ENCODE data around the gene MYL9.
"Not testable (repeated sequence)": the region's sequence is repeated elsewhere in the genome, so short reads cannot be mapped to it uniquely, and the experiment has no call there.

The MYL9 gene

DNA sequence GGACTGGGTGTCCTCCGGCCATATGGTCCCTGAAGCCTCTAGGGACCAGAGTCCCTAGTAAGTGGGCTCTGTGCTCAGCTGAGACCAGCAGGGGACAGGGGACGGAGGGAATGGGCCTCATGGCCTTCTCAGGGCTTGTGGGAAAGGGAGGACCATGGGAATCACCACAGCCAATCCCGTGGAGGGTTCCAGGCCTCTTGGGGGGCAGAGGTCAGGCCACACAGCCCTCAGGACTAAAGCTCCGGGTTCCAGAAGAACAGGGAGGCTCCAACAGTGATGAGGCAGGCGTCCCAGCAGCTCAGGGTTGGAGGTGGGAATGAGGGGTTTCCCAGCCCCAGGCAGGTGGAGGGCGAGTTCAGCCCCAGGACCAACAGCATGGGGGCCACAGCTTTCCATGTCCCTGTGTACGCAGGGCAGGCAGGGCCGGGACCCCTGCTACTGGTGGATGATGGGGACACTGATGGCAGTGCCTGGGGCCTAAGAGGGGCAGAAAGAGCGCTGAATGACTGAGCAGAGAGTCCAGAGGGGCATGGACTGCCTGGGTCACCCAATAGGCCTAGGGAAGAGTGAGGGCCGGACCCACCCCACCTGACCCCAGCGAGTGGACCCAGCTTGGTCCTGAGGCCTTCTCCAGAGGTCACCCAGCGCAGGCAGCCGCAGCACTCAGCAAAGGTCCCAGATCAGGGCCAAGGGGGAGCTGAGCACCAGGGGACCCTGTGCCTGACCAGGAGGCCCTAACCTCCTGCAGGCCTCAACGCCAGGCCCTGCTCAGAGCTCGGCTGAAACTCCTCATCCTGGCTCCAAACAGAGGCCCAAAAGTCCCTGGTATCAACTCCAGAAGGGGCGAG is 8.8 kb downstream of the MYL9 start:
- ATAC-seq (ENCODE audit: low read depth), result no peak
- H3K4me3 Mint-ChIP-seq, result no peak overlapping the region
- peaks cover under 1% of the 10 kb centered on the region for H3K4me1 Mint-ChIP-seq
- no peaks in the 10 kb centered on the region for H3K27me3 Mint-ChIP-seq
- no peaks in the 10 kb centered on the region for H3K36me3 Mint-ChIP-seq
- H3K27ac Mint-ChIP-seq, result no peak overlapping the region
- no peak for DNase-seq (ENCODE audit: low spot score in 2 of 2)
- no peaks in the 10 kb centered on the region for H3K9me3 Mint-ChIP-seq

DNA sequence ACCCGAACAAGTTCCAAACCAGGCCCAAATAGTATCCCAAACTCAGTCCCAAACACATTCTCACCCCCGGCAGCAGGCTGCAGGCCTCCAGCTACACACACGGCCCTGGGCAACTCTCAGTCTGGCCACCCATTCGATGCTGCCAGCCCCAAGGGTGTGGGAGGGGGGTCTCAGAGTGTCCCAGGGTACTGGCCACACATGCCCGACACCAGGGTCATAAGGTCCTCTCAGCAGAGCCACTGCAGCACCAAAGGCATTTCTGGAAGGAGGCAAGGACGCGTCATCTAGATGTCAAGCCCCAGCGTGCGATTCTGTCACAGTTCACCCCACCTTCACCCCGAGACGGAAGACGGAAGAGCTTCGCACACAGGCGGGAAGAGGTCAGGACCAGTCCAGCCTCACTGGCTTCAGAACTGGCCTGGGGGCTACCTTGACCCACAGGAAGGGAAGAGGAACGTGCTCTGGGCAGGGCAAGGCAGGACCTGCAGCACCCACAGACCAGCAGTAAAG is 9.5 kb downstream of the MYL9 start:
- Mint-ChIP-seq H3K9me3 (no peaks in the 10 kb centered on the region), H3K27me3 (no peaks in the 10 kb centered on the region)
- no peak for ATAC-seq (ENCODE audit: low read depth)

DNA sequence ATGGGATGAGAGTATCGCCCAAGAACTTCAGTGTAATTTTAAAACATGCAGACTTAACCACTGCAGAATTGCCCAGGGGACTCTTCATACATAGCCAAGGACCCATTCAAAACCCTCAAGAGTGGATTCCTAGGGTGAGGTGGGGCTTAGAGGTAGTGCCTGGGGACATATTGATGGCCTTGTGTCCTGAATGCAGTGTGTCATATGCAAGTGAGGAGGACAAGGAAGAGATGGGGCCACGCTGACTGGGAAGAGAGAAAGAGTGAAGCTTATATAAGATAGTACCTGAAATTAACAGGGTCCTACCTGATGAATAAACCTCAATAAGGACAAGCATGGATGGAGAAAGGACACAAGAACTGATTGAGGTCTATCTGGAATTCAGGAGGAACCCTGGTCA is 13.9 kb downstream of the MYL9 start:
- no peaks in the 10 kb centered on the region for H3K27me3 Mint-ChIP-seq
- H3K4me3 Mint-ChIP-seq, result no peak overlapping the region
- DNase-seq (ENCODE audit: low spot score in 2 of 2) (no peak), ATAC-seq (ENCODE audit: low read depth) (no peak)
- H3K27ac Mint-ChIP-seq, result no peak overlapping the region
- no peaks in the 10 kb centered on the region for H3K36me3 Mint-ChIP-seq
- no peaks in the 10 kb centered on the region for H3K9me3 Mint-ChIP-seq
- H3K4me1 Mint-ChIP-seq, result peaks cover 13% of the 10 kb centered on the region

More for the DNA sequence above, 9.5 kb downstream of the MYL9 start:
- no peak overlapping the region for H3K4me3 Mint-ChIP-seq
- no peak overlapping the region for H3K27ac Mint-ChIP-seq
- H3K36me3 Mint-ChIP-seq, result no peaks in the 10 kb centered on the region
- peaks cover 3% of the 10 kb centered on the region for H3K4me1 Mint-ChIP-seq
- no peak for DNase-seq (ENCODE audit: low spot score in 2 of 2)

DNA sequence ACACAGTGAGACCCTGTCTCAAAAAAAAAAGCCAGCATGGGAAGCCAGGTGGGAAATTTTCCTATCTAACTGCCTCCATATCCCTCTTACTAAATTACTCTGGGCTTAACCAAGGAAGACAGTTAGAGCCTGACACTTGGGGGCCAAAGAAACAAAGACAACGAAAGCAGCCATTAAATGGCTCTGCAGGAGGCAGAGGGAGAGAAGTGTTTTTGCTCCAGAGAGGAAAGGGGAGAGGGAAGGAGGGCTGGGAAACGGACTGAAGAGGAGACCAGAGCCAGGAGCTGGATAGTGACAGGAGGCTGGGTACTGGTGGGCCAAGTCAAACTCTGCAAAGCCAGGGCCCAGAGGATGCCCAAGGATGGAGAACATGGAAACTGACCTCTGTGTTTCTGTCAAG is 21.4 kb downstream of the MYL9 start:
- Mint-ChIP-seq H3K4me3 (no peak overlapping the region), H3K27ac (no peak overlapping the region), H3K9me3 (peaks cover 2% of the 10 kb centered on the region), H3K27me3 (no peaks in the 10 kb centered on the region), H3K4me1 (peaks cover 4% of the 10 kb centered on the region), H3K36me3 (peaks cover 7% of the 10 kb centered on the region)
- DNase-seq (ENCODE audit: low spot score in 2 of 2) (no peak), ATAC-seq (ENCODE audit: low read depth) (no peak)

DNA sequence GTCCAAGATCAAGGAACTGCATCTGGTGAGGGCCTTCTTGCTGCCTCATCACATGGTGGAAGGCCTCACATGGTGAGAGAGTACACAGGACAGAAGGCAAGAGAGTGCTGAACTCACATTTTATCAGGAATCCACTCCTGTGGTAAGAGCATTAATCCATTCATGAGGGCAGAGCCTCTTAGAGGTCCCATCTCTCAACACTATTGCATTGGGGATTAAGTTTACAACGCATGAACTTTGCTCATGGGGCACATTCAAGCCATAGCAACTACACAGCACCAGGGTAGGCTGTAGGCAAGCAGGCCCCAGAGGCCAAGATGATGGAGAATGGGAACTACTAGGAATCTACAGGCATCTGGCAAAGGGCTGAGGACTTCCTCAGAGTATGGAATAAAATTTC is 22.1 kb downstream of the MYL9 start:
- H3K27me3 Mint-ChIP-seq, result no peaks in the 10 kb centered on the region
- H3K27ac Mint-ChIP-seq, result no peak overlapping the region

DNA sequence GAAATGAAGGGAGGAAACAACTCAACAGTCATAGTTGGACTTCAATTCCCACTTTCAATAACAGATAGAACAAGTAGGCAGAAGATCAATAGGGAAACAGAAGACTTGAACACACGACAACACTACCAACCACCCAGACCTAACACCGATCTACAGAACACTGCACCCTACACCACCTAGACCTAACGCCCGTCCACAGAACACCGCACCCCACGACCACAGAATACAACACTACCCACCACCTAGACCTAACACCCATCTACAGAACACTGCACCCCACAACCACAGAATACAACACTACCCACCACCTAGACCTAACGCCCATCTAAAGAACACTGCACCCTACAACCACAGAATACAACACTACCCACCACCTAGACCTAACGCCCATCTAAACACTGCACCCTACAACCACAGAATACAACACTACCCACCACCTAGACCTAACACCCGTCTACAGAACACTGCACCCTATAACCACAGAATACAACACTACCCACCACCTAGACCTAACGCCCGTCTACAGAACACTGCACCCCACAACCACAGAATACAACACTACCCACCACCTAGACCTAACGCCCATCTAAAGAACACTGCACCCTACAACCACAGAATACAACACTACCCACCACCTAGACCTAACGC is 22.9 kb downstream of the MYL9 start:
- not testable (repeated sequence) for H3K9me3 Mint-ChIP-seq; H3K36me3 Mint-ChIP-seq; H3K27me3 Mint-ChIP-seq; DNase-seq (ENCODE audit: low spot score in 2 of 2); H3K27ac Mint-ChIP-seq; H3K4me1 Mint-ChIP-seq; ATAC-seq (ENCODE audit: low read depth); H3K4me3 Mint-ChIP-seq

More for the DNA sequence above, 22.1 kb downstream of the MYL9 start:
- peaks cover 4% of the 10 kb centered on the region for H3K4me1 Mint-ChIP-seq
- H3K36me3 Mint-ChIP-seq, result peaks cover 7% of the 10 kb centered on the region
- peaks cover 2% of the 10 kb centered on the region for H3K9me3 Mint-ChIP-seq
- ATAC-seq (ENCODE audit: low read depth), result no peak
- no peak for DNase-seq (ENCODE audit: low spot score in 2 of 2)
- H3K4me3 Mint-ChIP-seq, result no peak overlapping the region

DNA sequence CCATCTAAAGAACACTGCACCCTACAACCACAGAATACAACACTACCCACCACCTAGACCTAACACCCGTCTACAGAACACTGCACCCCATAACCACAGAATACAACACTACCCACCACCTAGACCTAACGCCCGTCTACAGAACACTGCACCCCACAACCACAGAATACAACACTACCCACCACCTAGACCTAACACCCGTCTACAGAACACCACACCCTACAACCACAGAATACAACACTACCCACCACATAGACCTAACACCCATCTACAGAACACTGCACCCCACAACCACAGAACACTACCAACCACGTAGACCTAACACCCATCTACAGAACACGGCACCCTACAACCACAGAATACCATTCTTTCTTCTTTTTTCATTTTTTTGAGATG is 23.4 kb downstream of the MYL9 start:
- H3K36me3 Mint-ChIP-seq; ATAC-seq (ENCODE audit: low read depth); H3K27ac Mint-ChIP-seq; H3K4me3 Mint-ChIP-seq; H3K4me1 Mint-ChIP-seq; H3K9me3 Mint-ChIP-seq; DNase-seq (ENCODE audit: low spot score in 2 of 2); H3K27me3 Mint-ChIP-seq: not testable (repeated sequence)

DNA sequence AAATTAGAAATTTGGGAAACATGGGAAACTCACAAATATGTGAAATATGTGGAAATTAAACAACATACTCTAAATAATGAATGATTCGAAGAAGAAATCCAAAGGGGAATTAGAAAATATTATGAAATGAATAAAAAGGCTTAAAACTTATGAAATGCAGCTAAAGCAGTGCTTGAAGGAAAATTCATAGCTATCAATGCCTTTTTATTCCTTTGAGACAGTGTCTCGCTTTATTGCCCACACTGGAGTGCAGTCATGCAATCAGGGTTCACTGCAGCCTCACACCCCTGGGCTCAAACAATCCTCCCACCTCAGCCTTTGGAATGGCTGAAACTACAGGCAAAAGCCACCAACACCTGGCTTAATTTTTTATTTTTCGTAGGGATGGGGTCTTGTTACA is 24.2 kb downstream of the MYL9 start:
- no peak overlapping the region for H3K27ac Mint-ChIP-seq

DNA sequence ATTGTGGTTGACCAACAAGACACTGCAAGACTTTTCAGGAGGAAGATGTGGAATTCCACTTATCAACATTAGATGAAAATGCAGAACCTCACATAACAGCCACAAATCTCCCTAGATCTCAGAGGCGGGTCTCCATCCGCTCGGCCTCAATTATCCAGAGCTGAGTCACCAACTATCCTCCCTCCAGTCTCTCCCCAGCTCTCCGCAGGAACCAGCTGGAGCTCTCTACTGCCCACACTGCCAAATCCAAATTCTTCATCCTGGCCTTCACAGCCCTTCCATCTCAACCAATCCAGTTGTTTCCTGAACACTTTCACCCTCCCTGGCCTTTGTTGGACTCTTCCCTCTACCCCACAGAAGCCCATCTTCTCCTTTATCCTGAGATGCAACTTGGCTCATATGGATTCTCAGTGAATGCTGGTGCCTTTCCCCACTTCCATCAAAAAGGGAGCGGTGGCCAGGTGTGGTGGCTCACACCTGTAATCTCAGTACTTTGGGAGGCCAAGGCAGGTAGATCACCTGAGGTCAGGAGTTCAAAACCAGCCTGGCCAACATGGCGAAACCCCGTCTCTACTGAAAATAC is 28.6 kb downstream of the MYL9 start:
- Mint-ChIP-seq H3K27ac (peak overlapping the region; percentile 2), H3K4me3 (no peak overlapping the region), H3K4me1 (peaks cover 14% of the 10 kb centered on the region), H3K36me3 (no peaks in the 10 kb centered on the region), H3K27me3 (no peaks in the 10 kb centered on the region), H3K9me3 (no peaks in the 10 kb centered on the region)
- DNase-seq (ENCODE audit: low spot score in 2 of 2), result no peak
- no peak for ATAC-seq (ENCODE audit: low read depth)

More for the DNA sequence above, 24.2 kb downstream of the MYL9 start:
- H3K27me3 Mint-ChIP-seq, result no peaks in the 10 kb centered on the region
- H3K4me1 Mint-ChIP-seq, result peaks cover 6% of the 10 kb centered on the region
- H3K9me3 Mint-ChIP-seq, result peaks cover 2% of the 10 kb centered on the region
- H3K4me3 Mint-ChIP-seq, result no peak overlapping the region
- H3K36me3 Mint-ChIP-seq, result peaks cover 7% of the 10 kb centered on the region
- ATAC-seq (ENCODE audit: low read depth), result no peak
- DNase-seq (ENCODE audit: low spot score in 2 of 2), result no peak

DNA sequence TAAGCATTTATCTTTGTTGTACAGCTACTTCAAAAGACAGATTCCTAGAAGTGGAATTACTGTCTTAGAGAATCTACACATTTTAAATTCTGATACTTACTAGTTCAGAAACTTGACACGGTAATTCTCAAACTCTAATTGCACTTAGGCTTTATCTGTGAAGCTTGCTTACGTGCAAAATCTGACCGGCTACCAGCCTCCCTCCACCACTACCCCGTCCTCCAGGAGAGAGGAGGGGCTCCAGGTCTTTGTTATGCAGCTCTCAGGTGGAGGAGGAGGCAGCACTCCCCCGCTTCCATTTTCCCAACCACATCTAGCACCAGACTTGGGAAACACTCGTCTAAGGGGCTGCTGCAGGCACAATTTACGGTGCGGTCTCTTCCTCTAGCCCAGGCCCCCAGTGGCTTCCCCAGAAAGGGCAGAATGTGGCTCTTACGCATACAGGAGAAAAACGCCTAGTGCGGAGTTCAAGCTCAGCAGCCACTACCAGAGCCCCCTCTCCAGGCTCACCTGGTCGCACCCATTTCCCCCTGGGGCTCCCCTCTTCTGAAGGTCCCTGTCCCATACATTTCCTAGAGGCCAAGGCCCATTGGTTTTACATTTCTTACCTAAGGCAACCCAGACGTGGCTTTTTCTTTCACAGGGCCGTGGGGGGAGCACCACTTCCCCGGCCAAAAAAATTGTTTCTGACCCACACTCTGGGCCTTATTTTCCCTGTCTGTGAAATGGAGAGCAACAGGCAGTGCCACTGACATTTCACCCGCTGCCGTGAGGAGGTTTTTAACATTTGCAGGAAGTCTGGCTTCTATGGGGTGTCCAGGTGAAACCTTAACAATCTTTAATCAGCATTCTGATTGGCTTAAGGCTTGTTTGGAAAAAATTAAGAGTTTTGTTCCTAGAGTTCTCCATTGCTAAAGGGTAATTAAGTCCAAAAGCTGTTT is 30.5 kb downstream of the MYL9 start:
- H3K36me3 Mint-ChIP-seq, result no peaks in the 10 kb centered on the region
- no peaks in the 10 kb centered on the region for H3K27me3 Mint-ChIP-seq
- peaks cover 28% of the 10 kb centered on the region for H3K4me1 Mint-ChIP-seq
- DNase-seq (ENCODE audit: low spot score in 2 of 2) (no peak), ATAC-seq (ENCODE audit: low read depth) (no peak)
- peak overlapping the region; percentile 90 for H3K4me3 Mint-ChIP-seq
- no peaks in the 10 kb centered on the region for H3K9me3 Mint-ChIP-seq
- H3K27ac Mint-ChIP-seq, result peak overlapping the region; percentile 90

DNA sequence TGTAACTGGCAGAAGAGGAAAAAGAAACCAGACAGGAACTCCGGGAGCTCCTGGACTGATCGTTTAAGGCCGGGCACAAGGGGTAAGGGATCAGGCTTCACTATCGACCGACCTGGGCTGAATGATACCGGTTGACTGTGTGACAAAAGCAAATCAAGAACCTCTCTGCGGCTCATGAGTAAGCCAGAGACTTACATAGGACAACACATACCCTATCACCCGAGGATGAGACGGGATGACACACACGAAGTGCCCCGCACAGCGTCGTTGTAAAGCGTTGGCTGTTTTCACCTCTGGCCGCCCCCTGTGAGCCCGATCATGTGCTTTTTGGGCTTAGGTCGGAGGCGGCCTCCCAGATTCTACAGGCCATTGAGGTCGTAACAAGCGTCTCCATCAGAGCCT is 31.4 kb downstream of the MYL9 start:
- Mint-ChIP-seq H3K4me3 (peak overlapping the region; percentile 90), H3K27me3 (no peaks in the 10 kb centered on the region), H3K36me3 (no peaks in the 10 kb centered on the region), H3K9me3 (no peaks in the 10 kb centered on the region), H3K27ac (peak overlapping the region; percentile 90), H3K4me1 (peaks cover 28% of the 10 kb centered on the region)
- DNase-seq (ENCODE audit: low spot score in 2 of 2), result no peak
- ATAC-seq (ENCODE audit: low read depth), result peak; percentile 38

DNA sequence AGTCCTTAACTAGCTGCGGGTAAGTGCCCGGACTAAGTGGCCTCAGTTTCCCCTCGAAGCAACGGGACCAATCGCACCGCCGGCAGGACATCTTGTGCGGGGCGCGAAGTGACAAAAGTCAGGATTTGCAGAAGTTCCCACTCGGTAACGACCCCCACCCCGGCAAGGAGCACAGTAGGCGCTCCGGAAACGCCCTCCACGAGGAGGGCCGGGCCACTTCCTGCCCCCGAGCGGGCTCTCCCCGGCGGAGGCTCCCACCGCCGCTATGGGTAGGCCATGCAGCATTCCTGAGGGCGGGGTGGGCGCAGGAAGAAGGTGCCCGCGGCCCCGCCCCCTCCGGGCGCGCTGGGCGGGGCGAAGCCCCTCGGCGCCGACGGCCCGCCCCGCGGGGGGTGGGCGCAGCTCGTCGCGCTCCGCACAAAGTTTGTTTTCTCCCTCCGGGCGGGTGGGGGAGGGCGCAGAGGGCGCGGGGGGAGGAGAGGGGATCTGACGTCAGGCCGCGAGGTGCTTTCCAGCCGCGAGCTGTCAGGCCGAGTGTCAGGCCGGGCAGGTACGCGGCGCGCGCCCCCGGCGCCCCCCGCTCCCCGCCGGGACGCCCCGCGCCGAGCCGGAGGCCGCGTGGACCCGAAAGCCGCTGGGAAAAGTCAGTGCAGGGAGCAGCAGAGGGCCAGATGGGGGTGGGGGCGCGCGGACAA is 31.9 kb downstream of the MYL9 start, which contains the start of gene TGIF2:
TSS of gene TGIF2 (plus strand) at position 495 of the 695 bp plus-strand sequence. CDS start 5,178 bp downstream, outside the sequence.
- no peaks in the 10 kb centered on the region for H3K27me3 Mint-ChIP-seq
- H3K36me3 Mint-ChIP-seq, result no peaks in the 10 kb centered on the region
- DNase-seq (ENCODE audit: low spot score in 2 of 2) (peak; percentile 85 to 86), ATAC-seq (ENCODE audit: low read depth) (peak; percentile 72)
- H3K4me1 Mint-ChIP-seq, result peaks cover 28% of the 10 kb centered on the region
- H3K9me3 Mint-ChIP-seq, result no peaks in the 10 kb centered on the region
- peak within 1 kb of the TSS; percentile 90 for H3K27ac Mint-ChIP-seq
- peak within 1 kb of the TSS; percentile 90 for H3K4me3 Mint-ChIP-seq

Measured in memory B cell (primary cell).